HepG2 (cell line): ENCODE measurements around the gene STYK1. TPM values are rescaled to one million over a fixed set of nuclear protein-coding genes. Genes with fewer than 3 reads are reported as not detected.
A peak's percentile ranks its signal among the peaks of the same experiment; 100 is the strongest.

Experiments used
- ARNT2 ChIP-seq: sonication (generic); formaldehyde crosslinking; IDR thresholded peaks from 2 replicates; pipeline ENCODE4 v1.8.0; 2022; ENCODE audit warnings: mild to moderate bottlenecking, low read depth, missing genetic modification reagents, moderate library complexity
- CC2D1A ChIP-seq: sonication (generic); formaldehyde crosslinking; IDR thresholded peaks from 2 replicates; pipeline ENCODE4 v1.8.1; 2023; ENCODE audit warnings: mild to moderate bottlenecking, missing genetic modification reagents
- JDP2 ChIP-seq: sonication (generic); formaldehyde crosslinking; IDR thresholded peaks from 2 replicates; pipeline ENCODE4 v1.8.1; 2022; ENCODE audit warnings: missing genetic modification reagents, borderline replicate concordance
- NBN ChIP-seq: fragments of 450-650 bp; conservative IDR thresholded peaks from 2 replicates; pipeline ENCODE4 v1.6.1; 2017
- TMF1 ChIP-seq: sonication (generic); formaldehyde crosslinking; IDR thresholded peaks from 2 replicates; pipeline ENCODE4 v1.8.1; 2022; ENCODE audit warnings: low read depth, missing genetic modification reagents
- ZNF446 ChIP-seq: sonication (generic); formaldehyde crosslinking; IDR thresholded peaks from 2 replicates; pipeline ENCODE4 v1.5.0; 2020; ENCODE audit warnings: mild to moderate bottlenecking, missing genetic modification reagents
- ZNF629 ChIP-seq: sonication (generic); formaldehyde crosslinking; conservative IDR thresholded peaks from 2 replicates; pipeline ENCODE4 v1.5.0; 2020; ENCODE audit warnings: missing genetic modification reagents
- ZNF773 ChIP-seq: sonication (generic); formaldehyde crosslinking; IDR thresholded peaks from 2 replicates; pipeline ENCODE4 v1.4.0; 2020; ENCODE audit warnings: missing genetic modification reagents, borderline replicate concordance
- ZNF841 ChIP-seq: sonication (generic); formaldehyde crosslinking; IDR thresholded peaks from 2 replicates; pipeline ENCODE4 v1.8.1; 2023; ENCODE audit warnings: missing genetic modification reagents, borderline replicate concordance
- ZNF879 ChIP-seq: sonication (generic); formaldehyde crosslinking; IDR thresholded peaks from 2 replicates; pipeline ENCODE4 v1.8.1; 2023; ENCODE audit warnings: missing genetic modification reagents
- ZSCAN21 ChIP-seq: sonication (generic); formaldehyde crosslinking; IDR thresholded peaks from 2 replicates; pipeline ENCODE4 v1.8.0; 2022; ENCODE audit warnings: mild to moderate bottlenecking, missing genetic modification reagents, moderate library complexity, borderline replicate concordance
- polyA plus RNA-seq, 8 experiments: library from polyadenylated mRNA; depleted of rRNA in 3 of 8; stranded (reverse) in 7 of 8; unstranded in 1 of 8; fragments of >200 nt; fragmentation: Illumina TruSeq in 4 of 8; extraction: Trizol in 4 of 8; gene quantifications; 2 replicates each; pipeline versions ENCODE4 v1.2.1 to v1.2.3, GENCODE V29; 2011 to 2016; ENCODE audit warnings: low read depth in 4 of 8, missing spikeins in 1 of 8, mixed read lengths in 1 of 8; ENCODE audit not compliant: insufficient read depth in 1 of 8
- total RNA-seq, 5 experiments: library from RNA; depleted of rRNA; stranded (reverse); fragments of >200 nt; fragmentation: Illumina TruSeq; extraction: Trizol; gene quantifications; 2 replicates each; pipeline ENCODE4 v1.2.3, GENCODE V29; 2016; ENCODE audit warnings: low read depth in 1 of 5
- TF ChIP-seq, protein P1 (sequence below): sonication (generic); formaldehyde crosslinking; IDR thresholded peaks from 2 replicates; pipeline ENCODE4 v1.5.0; 2020; ENCODE audit warnings: missing genetic modification reagents, mild to moderate bottlenecking, borderline replicate concordance
- TF ChIP-seq, protein P2 (sequence below): sonication (generic); formaldehyde crosslinking; IDR thresholded peaks from 2 replicates; pipeline ENCODE4 v1.4.0; 2020; ENCODE audit warnings: missing genetic modification reagents
- TF ChIP-seq, protein P3 (sequence below): IDR thresholded peaks from 2 replicates; pipeline ENCODE4 v1.6.1; 2012; ENCODE audit warnings: low read depth, low read length, improper control_type of control experiment
- TF ChIP-seq, protein P4 (sequence below): sonication (generic); formaldehyde crosslinking; IDR thresholded peaks from 2 replicates; pipeline ENCODE4 v1.4.0; 2020; ENCODE audit warnings: missing genetic modification reagents, borderline replicate concordance
- TF ChIP-seq, protein P5 (sequence below): IDR thresholded peaks from 2 replicates; pipeline ENCODE4 v1.6.1; 2016; ENCODE audit warnings: missing compliant biosample characterization, missing genetic modification reagents, borderline replicate concordance
- TF ChIP-seq, protein P6 (sequence below): sonication (generic); formaldehyde crosslinking; IDR thresholded peaks from 2 replicates; pipeline ENCODE4 v1.8.1; 2022; ENCODE audit warnings: mild to moderate bottlenecking, missing genetic modification reagents

The STYK1 gene
- total and polyA plus RNA-seq, 2 of the 13 experiments (the other 11 are each of a cell fraction or from before 2014, with no cell fraction given), result not detected

DNA sequence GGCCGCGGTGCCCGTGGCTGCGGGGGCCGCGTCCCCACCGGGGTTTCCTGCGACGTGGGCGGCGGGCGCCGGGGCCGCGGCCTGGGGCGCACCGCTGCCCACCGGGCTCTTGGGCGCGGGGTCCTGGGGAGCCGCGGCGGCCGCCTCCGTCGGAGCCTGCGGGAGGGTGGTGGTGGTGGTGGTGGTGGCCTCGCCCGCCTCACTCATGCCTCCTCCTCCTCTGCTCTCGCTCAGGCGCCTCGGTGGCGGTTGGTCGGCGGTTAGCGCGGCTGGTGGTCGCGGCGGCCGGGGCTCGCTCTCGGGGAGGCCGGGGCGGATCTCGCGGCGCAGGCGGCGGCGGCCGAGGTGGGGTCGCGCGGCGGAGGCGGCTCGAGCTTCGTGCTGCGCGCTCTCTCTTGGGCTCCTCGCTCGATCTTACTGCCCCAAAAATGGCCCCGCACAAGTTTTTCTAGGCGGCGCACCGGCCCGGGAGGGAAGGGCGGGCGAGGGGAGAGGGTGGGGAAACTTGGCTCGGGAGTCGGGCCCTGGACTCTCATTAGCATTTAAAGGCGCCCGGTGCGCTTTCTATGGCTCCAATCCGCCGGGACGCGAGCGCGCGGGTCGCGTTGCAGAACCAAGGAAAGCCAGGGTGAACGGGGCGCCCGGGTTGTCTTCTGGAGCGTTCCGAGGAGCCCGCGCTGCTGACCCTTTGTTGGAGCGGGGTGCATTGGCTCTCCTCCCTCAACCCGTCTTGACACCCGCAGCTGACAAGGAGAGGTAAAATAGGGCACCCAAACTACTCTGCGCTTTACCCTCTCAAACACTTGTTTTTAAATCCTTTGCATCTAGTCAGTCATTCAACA, 49.3 kb upstream of the STYK1 start, which contains the start of gene YBX3 (continued):
- TF ChIP-seq, protein P1, sequence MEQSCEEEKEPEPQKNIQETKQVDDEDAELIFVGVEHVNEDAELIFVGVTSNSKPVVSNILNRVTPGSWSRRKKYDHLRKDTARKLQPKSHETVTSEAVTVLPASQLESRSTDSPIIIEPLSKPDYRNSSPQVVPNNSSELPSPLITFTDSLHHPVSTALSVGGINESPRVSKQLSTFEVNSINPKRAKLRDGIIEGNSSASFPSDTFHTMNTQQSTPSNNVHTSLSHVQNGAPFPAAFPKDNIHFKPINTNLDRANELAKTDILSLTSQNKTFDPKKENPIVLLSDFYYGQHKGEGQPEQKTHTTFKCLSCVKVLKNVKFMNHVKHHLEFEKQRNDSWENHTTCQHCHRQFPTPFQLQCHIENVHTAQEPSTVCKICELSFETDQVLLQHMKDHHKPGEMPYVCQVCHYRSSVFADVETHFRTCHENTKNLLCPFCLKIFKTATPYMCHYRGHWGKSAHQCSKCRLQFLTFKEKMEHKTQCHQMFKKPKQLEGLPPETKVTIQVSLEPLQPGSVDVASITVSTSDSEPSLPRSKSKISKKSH, result no peak
- TF ChIP-seq ZSCAN21 (CRISPR knock-in tag) (0 out of 2 replicates have a peak, but pooled peaks have one; percentile 19), ZNF446 (CRISPR knock-in tag) (no peak), JDP2 (no peak), ZNF879 (CRISPR knock-in tag) (no peak), ZNF773 (CRISPR knock-in tag) (no peak), TMF1 (CRISPR knock-in tag) (no peak; the same call in 1 of the 2 replicates), ARNT2 (peak; percentile 70; the same call in 1 of the 2 replicates), NBN (no peak), CC2D1A (no peak), ZNF841 (CRISPR knock-in tag) (no peak), ZNF629 (CRISPR knock-in tag) (no peak)
- TF ChIP-seq, protein P2, sequence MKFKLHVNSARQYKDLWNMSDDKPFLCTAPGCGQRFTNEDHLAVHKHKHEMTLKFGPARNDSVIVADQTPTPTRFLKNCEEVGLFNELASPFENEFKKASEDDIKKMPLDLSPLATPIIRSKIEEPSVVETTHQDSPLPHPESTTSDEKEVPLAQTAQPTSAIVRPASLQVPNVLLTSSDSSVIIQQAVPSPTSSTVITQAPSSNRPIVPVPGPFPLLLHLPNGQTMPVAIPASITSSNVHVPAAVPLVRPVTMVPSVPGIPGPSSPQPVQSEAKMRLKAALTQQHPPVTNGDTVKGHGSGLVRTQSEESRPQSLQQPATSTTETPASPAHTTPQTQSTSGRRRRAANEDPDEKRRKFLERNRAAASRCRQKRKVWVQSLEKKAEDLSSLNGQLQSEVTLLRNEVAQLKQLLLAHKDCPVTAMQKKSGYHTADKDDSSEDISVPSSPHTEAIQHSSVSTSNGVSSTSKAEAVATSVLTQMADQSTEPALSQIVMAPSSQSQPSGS (CRISPR knock-in tag), result no peak
- TF ChIP-seq, protein P3, sequence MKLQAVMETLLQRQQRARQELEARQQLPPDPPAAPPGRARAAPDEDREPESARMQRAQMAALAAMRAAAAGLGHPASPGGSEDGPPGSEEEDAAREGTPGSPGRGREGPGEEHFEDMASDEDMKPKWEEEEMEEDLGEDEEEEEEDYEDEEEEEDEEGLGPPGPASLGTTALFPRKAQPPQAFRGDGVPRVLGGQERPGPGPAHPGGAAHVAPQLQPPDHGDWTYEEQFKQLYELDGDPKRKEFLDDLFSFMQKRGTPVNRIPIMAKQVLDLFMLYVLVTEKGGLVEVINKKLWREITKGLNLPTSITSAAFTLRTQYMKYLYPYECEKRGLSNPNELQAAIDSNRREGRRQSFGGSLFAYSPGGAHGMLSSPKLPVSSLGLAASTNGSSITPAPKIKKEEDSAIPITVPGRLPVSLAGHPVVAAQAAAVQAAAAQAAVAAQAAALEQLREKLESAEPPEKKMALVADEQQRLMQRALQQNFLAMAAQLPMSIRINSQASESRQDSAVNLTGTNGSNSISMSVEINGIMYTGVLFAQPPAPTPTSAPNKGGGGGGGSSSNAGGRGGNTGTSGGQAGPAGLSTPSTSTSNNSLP, result no peak
- TF ChIP-seq, protein P4, sequence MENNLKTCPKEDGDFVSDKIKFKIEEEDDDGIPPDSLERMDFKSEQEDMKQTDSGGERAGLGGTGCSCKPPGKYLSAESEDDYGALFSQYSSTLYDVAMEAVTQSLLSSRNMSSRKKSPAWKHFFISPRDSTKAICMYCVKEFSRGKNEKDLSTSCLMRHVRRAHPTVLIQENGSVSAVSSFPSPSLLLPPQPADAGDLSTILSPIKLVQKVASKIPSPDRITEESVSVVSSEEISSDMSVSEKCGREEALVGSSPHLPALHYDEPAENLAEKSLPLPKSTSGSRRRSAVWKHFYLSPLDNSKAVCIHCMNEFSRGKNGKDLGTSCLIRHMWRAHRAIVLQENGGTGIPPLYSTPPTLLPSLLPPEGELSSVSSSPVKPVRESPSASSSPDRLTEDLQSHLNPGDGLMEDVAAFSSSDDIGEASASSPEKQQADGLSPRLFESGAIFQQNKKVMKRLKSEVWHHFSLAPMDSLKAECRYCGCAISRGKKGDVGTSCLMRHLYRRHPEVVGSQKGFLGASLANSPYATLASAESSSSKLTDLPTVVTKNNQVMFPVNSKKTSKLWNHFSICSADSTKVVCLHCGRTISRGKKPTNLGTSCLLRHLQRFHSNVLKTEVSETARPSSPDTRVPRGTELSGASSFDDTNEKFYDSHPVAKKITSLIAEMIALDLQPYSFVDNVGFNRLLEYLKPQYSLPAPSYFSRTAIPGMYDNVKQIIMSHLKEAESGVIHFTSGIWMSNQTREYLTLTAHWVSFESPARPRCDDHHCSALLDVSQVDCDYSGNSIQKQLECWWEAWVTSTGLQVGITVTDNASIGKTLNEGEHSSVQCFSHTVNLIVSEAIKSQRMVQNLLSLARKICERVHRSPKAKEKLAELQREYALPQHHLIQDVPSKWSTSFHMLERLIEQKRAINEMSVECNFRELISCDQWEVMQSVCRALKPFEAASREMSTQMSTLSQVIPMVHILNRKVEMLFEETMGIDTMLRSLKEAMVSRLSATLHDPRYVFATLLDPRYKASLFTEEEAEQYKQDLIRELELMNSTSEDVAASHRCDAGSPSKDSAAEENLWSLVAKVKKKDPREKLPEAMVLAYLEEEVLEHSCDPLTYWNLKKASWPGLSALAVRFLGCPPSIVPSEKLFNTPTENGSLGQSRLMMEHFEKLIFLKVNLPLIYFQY (CRISPR knock-in tag), result peak; percentile 74; the same call in 1 of the 2 replicates
- TF ChIP-seq, protein P5, sequence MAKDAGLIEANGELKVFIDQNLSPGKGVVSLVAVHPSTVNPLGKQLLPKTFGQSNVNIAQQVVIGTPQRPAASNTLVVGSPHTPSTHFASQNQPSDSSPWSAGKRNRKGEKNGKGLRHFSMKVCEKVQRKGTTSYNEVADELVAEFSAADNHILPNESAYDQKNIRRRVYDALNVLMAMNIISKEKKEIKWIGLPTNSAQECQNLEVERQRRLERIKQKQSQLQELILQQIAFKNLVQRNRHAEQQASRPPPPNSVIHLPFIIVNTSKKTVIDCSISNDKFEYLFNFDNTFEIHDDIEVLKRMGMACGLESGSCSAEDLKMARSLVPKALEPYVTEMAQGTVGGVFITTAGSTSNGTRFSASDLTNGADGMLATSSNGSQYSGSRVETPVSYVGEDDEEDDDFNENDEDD, result 0 out of 2 replicates have a peak, but pooled peaks have one; percentile 21
- TF ChIP-seq, protein P6, sequence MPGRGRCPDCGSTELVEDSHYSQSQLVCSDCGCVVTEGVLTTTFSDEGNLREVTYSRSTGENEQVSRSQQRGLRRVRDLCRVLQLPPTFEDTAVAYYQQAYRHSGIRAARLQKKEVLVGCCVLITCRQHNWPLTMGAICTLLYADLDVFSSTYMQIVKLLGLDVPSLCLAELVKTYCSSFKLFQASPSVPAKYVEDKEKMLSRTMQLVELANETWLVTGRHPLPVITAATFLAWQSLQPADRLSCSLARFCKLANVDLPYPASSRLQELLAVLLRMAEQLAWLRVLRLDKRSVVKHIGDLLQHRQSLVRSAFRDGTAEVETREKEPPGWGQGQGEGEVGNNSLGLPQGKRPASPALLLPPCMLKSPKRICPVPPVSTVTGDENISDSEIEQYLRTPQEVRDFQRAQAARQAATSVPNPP (CRISPR knock-in tag), result no peak
